Astrocyte of the cerebellum (primary cell): Measurements from ENCODE around the gene DNPEP.

Experiments used
- DNase-seq: peaks from one replicate; pipeline ENCODE4 v3.0.0-alpha.2; 2011; ENCODE audit warnings: low read depth
- H3K4me3 ChIP-seq: 2 replicates; pipeline ENCODE4 v1.5.1; 2011; ENCODE audit warnings: mild to moderate bottlenecking, low read depth, low read length, moderate library complexity
- CTCF ChIP-seq: IDR thresholded peaks from 2 replicates; pipeline ENCODE4 v1.5.1; 2012; ENCODE audit warnings: low read length, low read depth, moderate library complexity, mild to moderate bottlenecking; ENCODE audit errors: missing control alignments
- in situ Hi-C: cut with HindIII; loops from 2 replicates; pipeline ENCODE4 v1.10.0; 2017; ENCODE audit warnings: low sequenced_read_pairs

DNPEP gene

GRCh38 chr2:219433666-219434467 lies 46.2 kb upstream of the DNPEP start:
- no peak overlapping the region for H3K4me3 ChIP-seq
- in situ Hi-C loops, result no loop called here
- TF ChIP-seq CTCF, result peak; percentile 51
- no peak for DNase-seq

- peak; percentile 30 for TF ChIP-seq CTCF
- H3K4me3 ChIP-seq, result no peak overlapping the region
- DNase-seq, result no peak
- in situ Hi-C loops, result no loop called here
Observed at GRCh38 chr2:219430633-219431615, 43.2 kb upstream of the DNPEP start.

- in situ Hi-C loops, result no loop called here
- no peak for DNase-seq
- TF ChIP-seq CTCF, result no peak
- no peak overlapping the region for H3K4me3 ChIP-seq
Observed at GRCh38 chr2:219429958-219430606, 42.4 kb upstream of the DNPEP start.

- in situ Hi-C loops, result no loop called here
- TF ChIP-seq CTCF, result no peak
- no peak overlapping the region for H3K4me3 ChIP-seq
- no peak for DNase-seq
Observed at GRCh38 chr2:219428469-219428868, 40.8 kb upstream of the DNPEP start.

GRCh38 chr2:219426534-219427136 lies 38.9 kb upstream of the DNPEP start:
- in situ Hi-C loops, result no loop called here

More at GRCh38 chr2:219426534-219427136, 38.9 kb upstream of the DNPEP start:
- DNase-seq, result no peak
- no peak for TF ChIP-seq CTCF
- no peak overlapping the region for H3K4me3 ChIP-seq
